HG03280 (cell line): ENCODE measurements around the gene BLTP3B.

Experiments used
- ATAC-seq: cut with Tn5 transposase; IDR thresholded peaks from one replicate; pipeline ENCODE4 v1.9.1; 2021; ENCODE audit warnings: mild to moderate bottlenecking, moderate library complexity; ENCODE audit not compliant: unreplicated experiment

The BLTP3B gene

GRCh38 chr12:100120355-100120754, 22.3 kb downstream of the BLTP3B start:
- no peak for ATAC-seq

GRCh38 chr12:100115291-100115690, 27.4 kb downstream of the BLTP3B start:
- ATAC-seq: no peak

- ATAC-seq: no peak
These were observed 28.1 kb downstream of the BLTP3B start for GRCh38 chr12:100114574-100114973.

GRCh38 chr12:100110276-100110675, 32.4 kb downstream of the BLTP3B start:
- no peak for ATAC-seq

- ATAC-seq: no peak
These were observed 35.8 kb downstream of the BLTP3B start for GRCh38 chr12:100106861-100107260.

GRCh38 chr12:100105661-100106060, 37.0 kb downstream of the BLTP3B start:
- no peak for ATAC-seq

GRCh38 chr12:100101000-100101399, 41.7 kb downstream of the BLTP3B start:
- ATAC-seq: no peak
